Fibroblast of lung (primary cell): ENCODE measurements around the gene PDE6D. TPM values are rescaled to one million over a fixed set of nuclear protein-coding genes. Genes with fewer than 3 reads are reported as not detected.

Experiments used
- DNase-seq, 2 donors: peaks; one replicate each; pipeline versions ENCODE4 v3.0.0 to v3.0.0-alpha.2; 2010; ENCODE audit warnings: low read depth in 2 of 2
- H2AFZ ChIP-seq: 2 replicates; pipeline ENCODE4 v1.5.1; 2012; ENCODE audit warnings: low read length, control low read depth, inconsistent platforms
- H3K27ac ChIP-seq: 2 replicates; pipeline ENCODE4 v1.5.1; 2011; ENCODE audit warnings: low read length, control low read depth; ENCODE audit not compliant: insufficient read depth
- H3K27me3 ChIP-seq: 2 replicates; pipeline ENCODE4 v1.5.1; 2011; ENCODE audit warnings: mild to moderate bottlenecking, low read length; ENCODE audit not compliant: control insufficient read depth, insufficient read depth
- H3K36me3 ChIP-seq: 2 replicates; pipeline ENCODE4 v1.5.1; 2011; ENCODE audit warnings: low read length; ENCODE audit not compliant: control insufficient read depth, insufficient read depth
- H3K4me1 ChIP-seq: 2 replicates; pipeline ENCODE4 v1.5.1; 2011; ENCODE audit warnings: low read length; ENCODE audit not compliant: control insufficient read depth, insufficient read depth; ENCODE audit errors: extremely low read depth
- H3K4me2 ChIP-seq: 2 replicates; pipeline ENCODE4 v1.5.1; 2011; ENCODE audit warnings: low read length, control low read depth; ENCODE audit not compliant: insufficient read depth; ENCODE audit errors: extremely low read depth
- H3K4me3 ChIP-seq, 4 experiments: fragments of 200-600 bp in 1 of 4; sonication (generic) in 1 of 4; replicated peaks in 1 of 4; 2 replicates each; pipeline ENCODE4 v1.5.1; 2011 to 2016; ENCODE audit warnings: low read length in 4 of 4, low read depth in 3 of 4, mild to moderate bottlenecking in 3 of 4, control low read depth in 2 of 4, inconsistent platforms in 1 of 4, mixed read lengths in 1 of 4; ENCODE audit not compliant: insufficient read depth in 1 of 4; ENCODE audit errors: control extremely low read depth in 1 of 4
- H3K79me2 ChIP-seq: 2 replicates; pipeline ENCODE4 v1.5.1; 2012; ENCODE audit warnings: mild to moderate bottlenecking, low read length, inconsistent platforms; ENCODE audit not compliant: control insufficient read depth, insufficient read depth
- H3K9ac ChIP-seq: 2 replicates; pipeline ENCODE4 v1.5.1; 2011; ENCODE audit warnings: mild to moderate bottlenecking, low read length, control low read depth; ENCODE audit not compliant: insufficient read depth
- H3K9me3 ChIP-seq: 2 replicates; pipeline ENCODE4 v1.5.1; 2012; ENCODE audit warnings: low read depth, low read length; ENCODE audit not compliant: control insufficient read depth, insufficient read depth
- H4K20me1 ChIP-seq: 2 replicates; pipeline ENCODE4 v1.5.1; 2011; ENCODE audit warnings: low read length; ENCODE audit not compliant: control insufficient read depth, insufficient read depth; ENCODE audit errors: extremely low read depth
- EZH2 ChIP-seq: IDR thresholded peaks from 2 replicates; pipeline ENCODE4 v1.5.1; 2012; ENCODE audit warnings: low read length, control low read depth, mild to moderate bottlenecking; ENCODE audit errors: missing control alignments
- polyA plus RNA-seq, 2 donors: library from polyadenylated mRNA; depleted of rRNA in 1 of 2; stranded (reverse) in 1 of 2; unstranded in 1 of 2; fragments of >200 nt; gene quantifications; 2 replicates each; pipeline ENCODE4 v1.2.1, GENCODE V29; 2011 to 2012; ENCODE audit warnings: missing spikeins in 1 of 2
- total RNA-seq: library from RNA; depleted of rRNA; stranded (reverse); fragments of >200 nt; gene quantifications from 2 replicates; pipeline ENCODE4 v1.2.1, GENCODE V29; 2014
- TF ChIP-seq, protein P1 (sequence below), 2 donors: IDR thresholded peaks in 1 of 2; conservative IDR thresholded peaks in 1 of 2; 1 replicate in 1 of 2; 2 replicates in 1 of 2; pipeline ENCODE4 v1.5.1; 2011 to 2012; ENCODE audit warnings: low read length in 2 of 2, control low read depth in 1 of 2, inconsistent platforms in 1 of 2, low read depth in 1 of 2, mild to moderate bottlenecking in 1 of 2

The PDE6D gene
- total and polyA plus RNA-seq, 2 donors (not counting 1 experiment from before 2014, with no cell fraction given), result 14.4 to 32.3 TPM

- Histone ChIP-seq H3K4me3 (peak within 1 kb of the TSS; percentile 82 to 95 (median 92)), H3K4me2 (peak within 1 kb of the TSS; percentile 78), H2AFZ (peak within 1 kb of the TSS; percentile 100), H3K79me2 (peaks cover 42% of the 10 kb centered on the region), H3K36me3 (peaks cover 5% of the 10 kb centered on the region), H3K9me3 (no peaks in the 10 kb centered on the region), H3K27ac (peak within 1 kb of the TSS; percentile 99), H3K4me1 (peaks cover 14% of the 10 kb centered on the region), H3K9ac (peak within 1 kb of the TSS; percentile 97), H3K27me3 (no peaks in the 10 kb centered on the region), H4K20me1 (no peaks in the 10 kb centered on the region)
- DNase-seq, result peak; percentile 100
- TF ChIP-seq EZH2, result no peak
- TF ChIP-seq, protein P1, sequence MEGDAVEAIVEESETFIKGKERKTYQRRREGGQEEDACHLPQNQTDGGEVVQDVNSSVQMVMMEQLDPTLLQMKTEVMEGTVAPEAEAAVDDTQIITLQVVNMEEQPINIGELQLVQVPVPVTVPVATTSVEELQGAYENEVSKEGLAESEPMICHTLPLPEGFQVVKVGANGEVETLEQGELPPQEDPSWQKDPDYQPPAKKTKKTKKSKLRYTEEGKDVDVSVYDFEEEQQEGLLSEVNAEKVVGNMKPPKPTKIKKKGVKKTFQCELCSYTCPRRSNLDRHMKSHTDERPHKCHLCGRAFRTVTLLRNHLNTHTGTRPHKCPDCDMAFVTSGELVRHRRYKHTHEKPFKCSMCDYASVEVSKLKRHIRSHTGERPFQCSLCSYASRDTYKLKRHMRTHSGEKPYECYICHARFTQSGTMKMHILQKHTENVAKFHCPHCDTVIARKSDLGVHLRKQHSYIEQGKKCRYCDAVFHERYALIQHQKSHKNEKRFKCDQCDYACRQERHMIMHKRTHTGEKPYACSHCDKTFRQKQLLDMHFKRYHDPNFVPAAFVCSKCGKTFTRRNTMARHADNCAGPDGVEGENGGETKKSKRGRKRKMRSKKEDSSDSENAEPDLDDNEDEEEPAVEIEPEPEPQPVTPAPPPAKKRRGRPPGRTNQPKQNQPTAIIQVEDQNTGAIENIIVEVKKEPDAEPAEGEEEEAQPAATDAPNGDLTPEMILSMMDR (conservative IDR thresholded peaks at IDR 0.05 in 1 of 2, IDR thresholded peaks at IDR 0.05 in 1 of 2; ENCODE audit: low read depth in 1 of 2, low read length in 2 of 2), result no peak
Measured at GRCh38 chr2:231707927-231708772, 72.9 kb downstream of the PDE6D start, which contains the start of gene PTMA. Gene PTMA (plus strand): TSS chr2:231708525. CDS start chr2:231708707, 182 bp downstream.

- peaks cover 5% of the 10 kb centered on the region for H3K36me3 ChIP-seq
- H3K4me1 ChIP-seq, result peaks cover 14% of the 10 kb centered on the region
- peak overlapping the region; percentile 60 for H3K9ac ChIP-seq
- TF ChIP-seq, protein P1 (conservative IDR thresholded peaks at IDR 0.05 in 1 of 2, IDR thresholded peaks at IDR 0.05 in 1 of 2; ENCODE audit: low read depth in 1 of 2, low read length in 2 of 2), result no peak
- TF ChIP-seq EZH2, result no peak
- peak overlapping the region in 2 of 4 experiments; percentile 73 to 74 for H3K4me3 ChIP-seq
- peak overlapping the region; percentile 99 for H3K27ac ChIP-seq
- peak overlapping the region; percentile 100 for H2AFZ ChIP-seq
- no peaks in the 10 kb centered on the region for H4K20me1 ChIP-seq
- no peaks in the 10 kb centered on the region for H3K9me3 ChIP-seq
- no peaks in the 10 kb centered on the region for H3K27me3 ChIP-seq
- DNase-seq, result peak; percentile 54 to 56
- H3K79me2 ChIP-seq, result peaks cover 42% of the 10 kb centered on the region
- peak overlapping the region; percentile 78 for H3K4me2 ChIP-seq
Measured at GRCh38 chr2:231707625-231707926, 73.5 kb downstream of the PDE6D start.

GRCh38 chr2:231706731-231707624 lies 74.1 kb downstream of the PDE6D start:
- H3K27ac ChIP-seq, result peak overlapping the region; percentile 99
- H4K20me1 ChIP-seq, result no peaks in the 10 kb centered on the region
- H3K36me3 ChIP-seq, result peaks cover 1% of the 10 kb centered on the region
- peak overlapping the region; percentile 78 for H3K4me2 ChIP-seq
- H3K4me3 ChIP-seq, result peak overlapping the region; percentile 61 to 74 (median 68)
- no peaks in the 10 kb centered on the region for H3K27me3 ChIP-seq
- H3K9ac ChIP-seq, result peak overlapping the region; percentile 79
- DNase-seq, result peak; percentile 99
- peaks cover 36% of the 10 kb centered on the region for H3K79me2 ChIP-seq
- peak overlapping the region; percentile 100 for H2AFZ ChIP-seq
- H3K4me1 ChIP-seq, result peaks cover 8% of the 10 kb centered on the region
- no peaks in the 10 kb centered on the region for H3K9me3 ChIP-seq
- no peak for TF ChIP-seq EZH2
- TF ChIP-seq, protein P1 (conservative IDR thresholded peaks at IDR 0.05 in 1 of 2, IDR thresholded peaks at IDR 0.05 in 1 of 2; ENCODE audit: low read depth in 1 of 2, low read length in 2 of 2), result peak; percentile 78 to 88
